Activated T-helper 9 cell treated with anti-CD3 and anti-CD28 coated beads, Interleukin-2, amount 50 U/mL, for 16 hours (primary cell): ENCODE data around the gene FLNC.

Experiments used
- DNase-seq: peaks from one replicate; pipeline ENCODE4 v3.0.0-alpha.2; 2020; ENCODE audit warnings: low read depth

Gene FLNC

GRCh38 chr7:128804484-128804883, 25.7 kb upstream of the FLNC start:
- no peak for DNase-seq

DNA sequence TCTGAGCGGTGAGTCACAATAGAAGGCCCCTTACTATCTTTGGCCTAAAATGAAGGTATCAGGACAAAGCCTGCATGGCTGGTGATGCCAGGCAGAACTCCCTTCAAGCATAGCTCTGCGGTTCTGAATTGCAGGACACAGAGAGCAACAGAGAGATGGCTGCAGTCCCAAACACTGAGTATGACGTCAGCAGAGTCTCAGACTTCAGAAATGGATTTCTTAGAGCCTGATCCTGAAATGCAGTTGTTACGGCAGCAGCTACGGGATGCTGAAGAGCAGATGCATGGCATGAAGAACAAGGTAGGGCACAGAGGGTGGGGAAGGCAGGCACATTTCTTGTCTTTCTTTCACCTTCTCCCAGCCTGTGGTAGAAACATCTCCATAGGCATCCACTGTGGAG, 25.0 kb upstream of the FLNC start:
- DNase-seq, result no peak

- DNase-seq, result no peak
Observed at GRCh38 chr7:128807191-128807590, 23.0 kb upstream of the FLNC start.

- no peak for DNase-seq
Observed at GRCh38 chr7:128809363-128809762, 20.8 kb upstream of the FLNC start.

GRCh38 chr7:128810473-128810872, 19.7 kb upstream of the FLNC start:
- DNase-seq, result no peak

GRCh38 chr7:128810997-128811396, 19.2 kb upstream of the FLNC start:
- no peak for DNase-seq

- no peak for DNase-seq
Observed at GRCh38 chr7:128811631-128812430, 18.4 kb upstream of the FLNC start.

DNA sequence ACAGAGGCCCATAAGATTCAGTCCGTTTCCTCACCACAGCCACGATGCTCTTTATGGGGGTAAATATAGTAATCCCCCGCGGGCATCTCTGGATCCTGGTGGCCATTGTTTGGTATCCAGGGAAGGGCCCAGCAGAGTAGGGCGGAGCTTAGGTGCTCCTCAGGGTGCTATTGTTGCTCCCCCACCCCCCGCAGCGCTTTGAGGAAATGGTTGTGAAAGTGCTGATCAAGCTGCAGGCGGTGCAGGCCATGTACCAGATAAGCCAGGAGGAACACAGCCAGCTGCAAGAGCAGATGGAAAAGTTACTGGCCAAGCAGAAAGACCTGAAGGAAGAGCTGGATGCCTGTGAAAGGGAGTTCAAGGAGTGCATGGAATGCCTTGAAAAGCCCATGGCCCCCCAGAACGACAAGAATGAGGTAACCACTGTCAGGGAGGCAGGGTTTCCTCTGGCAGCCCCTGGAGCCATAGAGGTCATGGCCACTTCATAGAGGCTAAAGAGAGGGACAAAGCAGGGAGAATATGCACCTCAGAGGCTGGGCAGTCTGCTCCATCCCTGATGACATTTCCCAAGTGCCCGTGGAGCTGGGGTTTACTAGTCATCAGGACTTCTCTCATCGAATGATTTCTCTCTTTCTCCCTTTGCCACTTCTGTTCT, 17.6 kb upstream of the FLNC start:
- DNase-seq, result no peak

DNA sequence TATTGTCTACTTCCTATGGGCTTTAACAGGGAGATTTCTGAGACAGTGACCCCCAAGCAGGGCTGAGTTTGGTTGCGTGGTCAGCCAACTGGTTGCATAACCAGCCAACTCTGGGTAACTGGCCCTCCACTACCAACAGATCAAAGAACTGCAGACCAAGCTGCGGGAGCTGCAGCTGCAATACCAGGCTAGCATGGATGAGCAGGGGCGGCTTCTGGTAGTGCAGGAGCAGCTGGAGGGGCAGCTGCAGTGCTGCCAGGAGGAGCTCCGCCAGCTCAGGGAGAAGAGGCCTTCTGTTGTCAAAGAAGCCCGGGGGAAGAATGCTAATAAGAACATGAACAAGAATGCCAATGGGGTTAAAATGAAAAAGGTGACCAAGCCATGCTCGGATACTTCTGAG, 15.7 kb upstream of the FLNC start:
- DNase-seq, result no peak

DNA sequence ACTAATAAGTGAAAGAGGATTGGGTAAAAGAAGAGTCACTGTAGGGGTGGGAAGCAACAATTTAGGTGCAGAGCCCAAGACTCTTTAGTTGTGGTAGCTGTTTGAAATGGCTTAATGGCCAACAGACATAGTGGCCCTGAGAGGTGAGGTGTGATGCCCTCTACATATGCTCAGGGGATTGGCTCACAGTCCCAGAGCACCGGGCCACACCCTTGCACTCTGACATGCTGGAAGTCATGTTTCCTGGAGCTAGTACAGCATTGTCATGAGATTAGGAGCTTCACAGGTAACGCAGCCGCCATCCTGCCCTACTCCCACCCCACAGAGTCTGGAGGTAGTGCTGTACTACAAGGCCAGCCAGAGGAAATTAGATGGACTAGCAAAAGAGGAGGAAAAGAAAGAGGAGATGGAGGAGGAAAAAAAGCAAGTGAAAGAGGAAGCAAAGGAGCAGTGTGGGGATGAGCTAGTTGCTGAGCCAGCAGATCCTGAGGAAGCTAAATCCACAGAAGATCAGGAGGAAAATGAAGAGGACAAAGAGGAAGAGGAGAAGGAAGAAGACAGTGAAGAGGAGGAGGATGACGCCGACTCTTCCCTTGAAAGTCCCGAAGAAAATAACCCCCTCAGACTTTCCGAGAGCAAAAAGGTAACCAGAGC, 14.8 kb upstream of the FLNC start:
- no peak for DNase-seq

GRCh38 chr7:128818694-128819093, 11.5 kb upstream of the FLNC start:
- no peak for DNase-seq

GRCh38 chr7:128821724-128822123, 8.5 kb upstream of the FLNC start:
- no peak for DNase-seq

GRCh38 chr7:128826512-128826911, 3.7 kb upstream of the FLNC start:
- DNase-seq, result no peak

DNA sequence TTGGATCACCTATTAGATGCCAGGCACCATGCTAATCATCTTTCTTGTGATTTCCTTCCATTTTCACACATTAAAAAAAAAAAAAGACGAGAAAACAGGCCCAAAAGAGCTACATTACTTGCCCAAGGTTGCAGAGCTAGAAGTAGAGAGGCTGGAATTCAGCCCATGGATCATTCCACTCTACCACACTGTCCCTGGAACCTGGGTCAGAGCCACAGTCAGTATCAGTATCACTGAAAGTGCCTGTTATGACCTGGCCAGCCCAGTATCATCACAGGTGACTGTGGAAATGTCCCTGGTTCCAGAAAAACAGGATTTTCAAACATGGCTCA, 3.3 kb upstream of the FLNC start:
- DNase-seq, result no peak

DNA sequence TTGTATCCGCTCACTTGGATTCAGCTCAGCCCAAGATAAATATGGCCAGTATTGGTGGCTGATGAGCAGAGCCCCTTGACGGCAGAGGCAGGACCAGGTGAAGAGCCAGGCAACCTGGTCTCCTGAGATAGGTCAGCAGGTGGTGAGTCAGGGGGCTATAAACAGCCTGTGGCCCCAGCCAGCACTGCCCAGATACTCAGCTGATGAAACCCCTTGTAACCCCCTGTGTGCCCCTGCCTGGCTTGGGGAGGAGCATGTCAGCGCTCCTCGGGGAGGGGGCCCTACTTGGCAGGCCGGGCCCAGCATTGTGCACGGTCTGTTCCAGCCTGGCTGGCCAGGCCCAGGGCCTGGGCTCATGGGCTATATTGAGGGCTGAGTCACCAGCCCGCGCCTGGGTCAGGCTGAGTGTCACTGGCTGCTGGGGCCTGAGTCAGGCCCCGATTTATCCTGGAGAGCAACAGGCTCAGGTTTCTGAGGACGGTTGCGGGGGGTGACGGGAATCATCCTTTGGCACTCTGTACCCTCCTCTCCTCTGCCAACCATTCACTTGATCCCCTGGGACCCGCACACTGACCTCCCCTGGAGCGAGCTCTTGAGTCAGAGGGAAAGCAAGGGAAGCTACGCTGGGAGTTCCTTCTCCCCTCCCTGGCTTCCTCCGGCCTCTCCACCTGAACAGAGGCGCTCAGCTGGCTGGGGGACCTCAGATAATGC, 2.8 kb upstream of the FLNC start:
- no peak for DNase-seq

- no peak for DNase-seq
Observed at GRCh38 chr7:128827971-128828711, 2.1 kb upstream of the FLNC start.

DNA sequence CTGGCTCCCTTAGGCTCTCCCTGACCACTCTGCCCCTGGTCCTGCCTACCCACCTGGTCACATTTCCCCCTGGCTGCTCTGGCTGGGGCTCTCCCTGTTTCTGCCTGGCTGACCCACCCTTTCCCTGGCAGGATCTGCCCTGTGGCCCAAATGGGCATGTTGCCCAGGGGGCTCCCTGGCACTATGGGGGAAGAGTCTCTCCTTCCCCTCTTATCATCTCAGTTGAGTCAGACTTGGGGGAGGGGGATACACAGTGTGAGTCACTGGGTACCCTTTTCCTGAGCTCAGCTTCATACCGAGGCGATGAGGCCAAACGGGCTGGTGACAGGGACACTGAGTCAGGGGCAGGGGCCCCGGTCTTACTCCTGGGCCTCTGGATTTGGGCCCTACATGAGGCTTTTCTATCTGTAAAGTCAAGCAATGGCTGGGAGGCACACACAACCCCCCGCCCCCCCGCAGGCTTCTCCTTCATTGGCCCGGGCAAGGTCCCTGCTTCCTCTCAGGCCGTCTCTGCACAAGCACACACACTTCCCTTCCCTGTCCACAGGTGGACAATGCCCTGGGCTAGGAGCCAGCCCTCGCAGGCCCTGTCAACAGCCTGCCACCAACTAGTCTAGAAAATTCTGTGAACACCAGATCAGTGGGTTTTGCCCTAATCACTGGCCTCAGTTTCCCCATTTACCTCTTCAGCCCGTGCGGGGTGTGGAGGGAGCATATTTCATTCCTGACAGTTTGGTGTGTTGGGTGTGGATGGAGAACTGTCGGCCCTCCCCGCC, 627 bp upstream of the FLNC start:
- no peak for DNase-seq

DNA sequence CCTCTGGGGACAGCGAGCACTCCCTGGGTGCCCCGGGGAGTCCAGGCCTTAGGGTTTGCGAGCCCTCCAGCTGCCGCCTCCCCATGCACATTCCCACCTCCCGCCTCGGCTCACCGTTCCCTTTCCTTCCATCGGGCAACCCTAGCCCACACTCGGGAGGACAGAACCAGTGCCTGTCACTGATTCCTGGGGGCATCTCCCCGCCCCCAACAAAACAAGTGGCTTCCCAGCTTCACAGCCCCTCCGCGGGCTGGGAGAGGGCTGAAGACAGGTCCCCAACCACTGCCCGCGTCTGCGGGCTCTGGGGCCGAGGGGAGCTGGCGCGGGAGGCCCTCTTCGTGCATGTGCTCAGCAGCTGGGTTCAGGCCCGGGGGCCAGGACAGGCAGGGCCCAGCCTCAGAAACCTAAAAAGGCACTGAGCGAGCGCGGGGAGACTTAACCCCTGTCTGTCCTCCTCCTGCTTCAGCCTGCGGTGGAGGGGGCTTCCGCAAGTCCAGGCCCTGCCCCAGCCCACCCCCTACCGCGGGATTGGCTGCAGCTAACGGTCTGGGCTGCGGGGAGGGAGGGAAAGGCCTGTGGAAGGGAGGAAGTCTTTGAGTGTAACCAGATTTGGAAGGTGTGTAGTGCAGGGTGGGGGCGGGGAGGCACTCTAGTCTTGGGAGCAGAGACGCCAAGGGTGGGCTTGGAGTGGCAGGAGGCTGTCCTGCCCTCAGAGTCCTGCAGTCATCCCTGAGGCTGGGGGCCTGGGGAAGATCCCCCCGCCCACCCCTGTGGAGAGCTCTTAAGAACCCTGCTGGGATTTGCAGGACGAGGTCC, 1.2 kb downstream of the FLNC start:
- DNase-seq, result no peak

DNA sequence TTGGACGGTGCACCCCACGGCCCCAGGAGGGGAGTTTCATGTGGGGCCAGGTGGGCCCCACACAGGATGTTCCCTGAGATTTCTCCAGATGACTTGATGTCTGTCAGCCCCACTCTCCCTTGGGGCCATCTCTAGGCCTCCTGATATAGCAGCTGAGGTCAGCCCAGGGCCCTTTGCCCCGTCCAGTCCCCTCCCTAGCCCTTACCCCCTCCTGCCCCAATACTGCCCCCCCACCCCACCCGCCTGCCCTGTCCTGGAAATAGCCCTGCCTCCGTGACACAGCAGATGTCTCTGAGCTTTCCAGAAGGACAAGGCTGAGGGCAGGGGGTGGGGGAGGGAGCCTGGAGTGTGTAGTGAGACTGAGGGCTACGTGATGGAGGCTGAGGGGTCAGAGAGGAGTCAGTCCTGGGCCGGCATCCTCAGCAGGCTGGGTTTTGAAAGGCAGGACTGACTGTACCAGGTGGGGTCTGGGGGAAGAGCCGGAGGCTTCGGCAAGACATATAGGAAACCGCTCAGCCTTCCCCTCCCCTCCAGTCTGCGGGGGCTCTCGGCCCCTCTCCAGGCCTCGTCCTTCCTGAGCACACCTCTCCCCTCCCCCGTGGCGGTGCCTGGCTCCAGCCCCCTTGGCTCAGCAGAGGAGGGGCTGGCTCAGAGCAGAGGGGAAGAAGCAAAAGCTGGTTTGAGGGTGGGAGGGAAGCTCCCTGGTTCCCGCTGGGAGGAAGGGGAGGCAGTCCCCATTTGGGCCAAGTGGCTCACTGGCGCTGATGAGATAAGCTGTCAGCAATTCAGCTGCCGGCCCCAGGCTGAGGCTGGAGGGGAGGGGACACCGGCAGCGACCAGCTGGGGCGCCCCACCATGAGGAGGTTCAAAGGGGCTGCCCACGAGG, 2.0 kb downstream of the FLNC start:
- no peak for DNase-seq

DNA sequence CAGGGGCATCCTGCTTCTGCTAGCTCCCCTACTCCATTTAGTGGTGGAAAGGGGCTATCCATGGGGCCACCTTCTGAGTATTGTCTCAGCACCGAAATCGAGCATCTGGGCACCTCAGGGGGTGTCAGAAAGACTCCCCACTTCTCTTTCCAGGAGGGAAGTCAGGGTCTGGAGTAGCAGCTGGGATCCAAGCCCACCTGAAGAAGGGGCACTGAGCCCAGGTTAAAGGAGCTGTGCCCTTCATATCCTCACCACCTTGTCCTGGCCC, 2.6 kb downstream of the FLNC start:
- DNase-seq, result no peak
